ENCODE results near the gene LASP1. TPM values are rescaled to one million over a fixed set of nuclear protein-coding genes. Genes with fewer than 3 reads are reported as not detected.

Gene LASP1
- total RNA-seq (2022; extraction: Qiagen RNA extraction; ENCODE audit: low read depth): 243 to 263 TPM (median 257 TPM) in 5 replicates

DNA sequence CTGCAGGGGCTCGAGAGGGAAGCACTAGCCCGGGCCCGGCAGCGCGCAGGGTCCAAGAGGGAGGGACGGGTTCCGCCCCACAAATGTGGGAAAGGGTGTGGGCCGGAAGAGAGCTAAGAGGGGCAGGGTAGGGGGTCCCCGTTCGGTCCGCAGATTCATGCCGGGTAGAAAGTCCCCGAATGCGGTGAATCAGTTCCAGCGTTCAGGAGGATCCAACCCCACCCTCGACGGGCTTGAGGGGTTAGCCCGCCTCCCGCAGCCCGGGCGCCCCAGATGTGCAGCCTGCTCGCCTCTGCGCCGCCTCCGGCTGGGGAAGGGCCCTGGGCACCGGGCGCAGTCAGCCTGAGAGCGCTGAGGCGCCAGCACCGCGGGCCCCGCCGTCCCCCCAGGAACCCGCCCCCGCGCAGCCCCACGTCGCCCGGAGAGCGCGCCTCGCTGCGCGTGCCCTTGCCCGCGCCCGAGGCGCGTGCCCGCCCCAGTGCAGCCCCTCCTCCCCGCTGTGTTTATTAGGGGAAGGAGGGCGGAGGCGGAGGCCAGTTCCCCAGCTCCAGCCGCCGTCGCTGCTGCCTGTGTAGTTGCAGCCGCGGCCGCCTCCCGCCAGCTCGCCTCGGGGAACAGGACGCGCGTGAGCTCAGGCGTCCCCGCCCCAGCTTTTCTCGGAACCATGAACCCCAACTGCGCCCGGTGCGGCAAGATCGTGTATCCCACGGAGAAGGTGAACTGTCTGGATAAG is at the start of gene LASP1:
Gene LASP1, plus strand, starts transcription at position 533 of the 733 bp plus-strand sequence. Its CDS starts 132 bp downstream, at position 665.

GRCh38 chr17:38824899-38825761 is 44.7 kb upstream of the LASP1 start, which contains the start of gene CWC25:
Gene CWC25, minus strand, starts transcription at chr17:38825321. Its CDS starts 138 bp downstream, at chr17:38825183.

GRCh38 chr17:38853292-38854219 is 16.3 kb upstream of the LASP1 start, which contains the start of gene RPL23:
Gene RPL23, minus strand, starts transcription at chr17:38853721. Its CDS starts 11 bp downstream, at chr17:38853710.

DNA sequence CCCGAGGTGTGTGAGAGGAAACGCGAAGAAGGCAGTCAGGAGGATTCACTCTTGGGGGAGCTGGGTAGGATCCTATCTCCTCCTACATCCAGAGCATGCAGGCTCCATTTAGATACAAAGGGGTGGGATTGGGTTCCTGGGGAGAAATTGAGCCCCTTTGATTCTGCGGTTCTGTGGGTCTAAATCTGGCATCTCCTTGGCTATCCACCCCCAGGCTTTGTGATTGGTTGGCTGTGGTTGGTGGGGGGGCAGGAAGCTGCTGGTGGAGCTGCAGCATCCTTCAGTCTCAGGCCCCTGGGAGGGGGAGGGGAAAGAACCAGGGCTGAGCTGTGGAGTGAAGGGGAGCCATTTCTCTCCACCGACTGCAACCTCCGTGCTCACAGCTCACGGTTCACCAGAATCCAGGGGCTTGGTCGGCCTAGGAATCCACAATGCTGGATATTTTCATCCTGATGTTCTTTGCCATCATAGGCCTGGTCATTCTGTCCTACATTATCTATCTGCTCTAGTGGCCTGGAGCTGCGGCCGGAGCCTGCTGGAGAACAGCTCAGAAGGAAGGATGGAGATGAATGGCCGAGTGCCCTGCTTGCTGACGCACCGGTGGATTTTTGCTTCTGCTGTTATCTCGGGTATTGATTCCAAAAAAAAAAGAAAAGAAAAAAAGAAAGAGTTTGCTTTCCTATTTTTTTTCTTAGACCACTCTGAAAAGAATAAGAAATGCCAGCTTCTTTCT is 55.6 kb downstream of the LASP1 start, which contains the start of gene LASP1NB:
Gene LASP1NB, plus strand, starts transcription at position 352 of the 733 bp plus-strand sequence.

GRCh38 chr17:38967290-38967738 is 97.5 kb downstream of the LASP1 start, which contains the start of gene FBXO47:
Gene FBXO47, minus strand, starts transcription at chr17:38967403. Its CDS starts 4,378 bp downstream, at chr17:38963025.

Other genes starting within 250 kb of the LASP1 start
- gene EPOP, start 195.1 kb upstream of the LASP1 start, total RNA-seq (2022; extraction: Qiagen RNA extraction; ENCODE audit: low read depth): 11.2 to 15.0 TPM (median 14.6 TPM) in 5 replicates
- 24.7 to 37.7 TPM (median 29.3 TPM) in 5 replicates for gene MLLT6, start 164.8 kb upstream of the LASP1 start, total RNA-seq (2022; extraction: Qiagen RNA extraction; ENCODE audit: low read depth)
- gene CISD3, start 139.7 kb upstream of the LASP1 start, total RNA-seq (2022; extraction: Qiagen RNA extraction; ENCODE audit: low read depth): 42.9 to 100 TPM (median 86.3 TPM) in 5 replicates
- 34.8 to 65.1 TPM (median 60.6 TPM) in 5 replicates for gene PCGF2, start 121.7 kb upstream of the LASP1 start, total RNA-seq (2022; extraction: Qiagen RNA extraction; ENCODE audit: low read depth)
- gene PSMB3, start 117.3 kb upstream of the LASP1 start, total RNA-seq (2022; extraction: Qiagen RNA extraction; ENCODE audit: low read depth): 325 to 456 TPM (median 440 TPM) in 5 replicates
- 36.7 to 44.9 TPM (median 40.9 TPM) in 5 replicates for gene PIP4K2B, start 70.5 kb upstream of the LASP1 start, total RNA-seq (2022; extraction: Qiagen RNA extraction; ENCODE audit: low read depth)
- 20.2 to 29.9 TPM (median 22.8 TPM) in 5 replicates for gene CWC25, start 44.7 kb upstream of the LASP1 start, total RNA-seq (2022; extraction: Qiagen RNA extraction; ENCODE audit: low read depth)
- 2,529 to 3,045 TPM (median 2,691 TPM) in 5 replicates for gene RPL23, start 16.3 kb upstream of the LASP1 start, total RNA-seq (2022; extraction: Qiagen RNA extraction; ENCODE audit: low read depth)
- not detected in 5 replicates for gene FBXO47, start 97.3 kb downstream of the LASP1 start, total RNA-seq (2022; extraction: Qiagen RNA extraction; ENCODE audit: low read depth)